HG02884 (cell line): Measurements from ENCODE around the gene CKMT2.

Source experiments
- ATAC-seq: cut with Tn5 transposase; IDR thresholded peaks from one replicate; pipeline ENCODE4 v1.9.1; 2021; ENCODE audit warnings: mild to moderate bottlenecking, moderate library complexity; ENCODE audit not compliant: unreplicated experiment

Gene CKMT2

DNA sequence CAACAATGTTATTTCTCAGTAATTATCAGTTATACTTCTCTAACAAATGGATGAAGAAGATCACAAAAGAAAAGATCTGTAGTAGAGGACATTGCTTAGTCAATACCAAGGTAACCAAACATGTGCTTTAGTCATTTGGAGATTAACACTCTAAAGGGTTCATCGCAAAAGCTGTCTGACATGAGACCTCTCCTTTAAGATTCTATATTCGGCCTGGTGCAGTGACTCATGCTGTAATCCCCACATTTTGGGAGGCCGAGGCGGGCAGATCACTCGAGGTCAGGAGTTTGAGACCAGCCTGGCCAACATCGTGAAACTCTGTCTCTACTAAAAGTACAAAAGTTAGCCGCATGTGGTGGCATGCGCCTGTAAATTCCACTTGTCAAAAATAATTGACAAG is 18.3 kb upstream of the CKMT2 start:
- no peak for ATAC-seq

DNA sequence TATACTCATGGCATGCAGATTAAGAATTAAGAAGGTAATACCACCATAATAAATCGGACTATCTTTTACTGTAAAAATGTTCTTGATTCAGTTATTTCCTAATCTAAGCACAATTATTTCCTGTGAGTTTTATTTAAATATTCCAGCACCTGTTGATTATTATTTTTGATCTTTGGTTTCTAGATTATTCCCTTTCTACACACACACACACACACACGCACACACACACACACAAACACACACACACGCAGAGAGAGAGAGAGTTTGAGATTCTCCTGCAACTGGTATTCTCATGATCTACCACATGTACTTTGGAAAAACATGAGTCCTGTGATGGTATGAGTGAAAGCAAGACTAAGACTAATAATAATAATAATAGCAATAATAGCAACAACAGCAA is 17.0 kb upstream of the CKMT2 start:
- no peak for ATAC-seq

DNA sequence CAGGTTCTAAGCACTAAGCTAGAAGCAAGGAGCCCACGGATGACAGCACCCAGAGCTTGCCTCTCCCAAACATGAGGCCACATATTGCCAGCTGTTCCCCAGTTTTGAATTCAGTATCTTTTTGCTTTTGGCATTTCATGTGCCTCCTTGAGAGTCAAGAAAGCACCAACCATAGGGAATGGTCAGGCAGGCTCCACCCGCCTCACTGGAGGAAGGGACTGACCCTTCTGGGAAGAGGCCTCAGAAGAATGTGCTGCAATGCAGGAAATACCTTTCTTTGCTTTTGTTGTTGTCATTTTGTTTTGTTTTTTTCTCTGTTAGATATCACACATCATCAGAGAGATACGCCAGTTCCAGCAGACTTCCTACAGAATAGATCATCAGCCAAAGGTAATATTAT is 13.7 kb upstream of the CKMT2 start:
- no peak for ATAC-seq

DNA sequence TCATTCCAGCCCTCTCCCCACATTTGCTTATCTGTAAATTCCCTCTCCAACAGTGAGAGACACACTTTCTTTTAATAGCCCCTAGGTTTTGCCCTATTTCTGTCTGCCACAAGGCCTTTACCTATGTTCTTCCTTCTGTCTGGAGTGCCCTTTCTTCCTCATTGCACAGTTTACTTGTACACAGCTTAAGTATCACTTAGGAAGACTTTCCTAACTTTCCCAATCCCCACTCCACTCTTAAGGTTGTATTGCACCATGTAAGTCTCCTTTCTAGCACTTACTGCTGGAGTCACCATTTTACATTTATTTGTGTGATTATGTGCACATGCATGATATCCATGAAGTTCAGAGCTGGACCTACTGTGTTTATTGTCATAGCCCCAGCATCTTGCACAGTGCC is 10.8 kb upstream of the CKMT2 start:
- ATAC-seq: no peak

DNA sequence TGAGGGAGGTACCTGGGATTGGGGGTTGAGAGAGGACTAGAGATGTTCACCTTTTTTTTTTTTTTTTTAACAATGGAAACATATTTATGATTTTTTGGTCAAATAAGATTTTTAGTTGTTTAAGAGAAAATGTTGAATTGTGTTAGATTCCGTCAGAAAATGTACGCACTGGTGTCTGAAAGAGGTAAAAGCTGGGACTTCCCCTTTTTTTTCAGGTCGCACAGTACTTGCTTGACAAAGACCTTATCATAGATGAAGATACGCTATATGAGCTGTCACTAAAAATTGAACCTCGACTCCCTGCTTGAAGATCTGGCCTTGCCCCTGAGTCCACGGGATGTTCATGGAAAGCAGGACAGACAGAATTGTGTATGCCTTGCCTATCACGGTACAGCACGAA is 7.7 kb upstream of the CKMT2 start:
- ATAC-seq: no peak

DNA sequence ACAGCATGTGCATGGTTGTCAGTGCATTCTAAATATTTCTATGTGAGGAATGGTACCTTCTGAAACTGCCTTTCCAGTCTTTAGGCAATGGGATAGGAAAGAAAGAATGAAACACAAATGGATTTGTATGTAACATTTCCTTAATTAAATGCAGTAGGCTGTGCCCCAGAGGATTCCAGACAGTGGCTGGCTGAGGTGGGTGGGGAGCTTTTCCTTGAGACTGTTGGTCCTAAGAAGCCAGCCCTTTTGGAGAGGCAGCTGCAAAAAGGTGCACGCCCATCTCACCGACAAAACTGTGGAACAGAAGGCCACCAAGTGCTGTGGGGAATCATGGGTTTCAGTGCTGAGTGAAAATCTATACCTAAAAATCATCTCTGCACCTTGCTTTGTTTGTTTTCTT is 6.8 kb upstream of the CKMT2 start:
- no peak for ATAC-seq

DNA sequence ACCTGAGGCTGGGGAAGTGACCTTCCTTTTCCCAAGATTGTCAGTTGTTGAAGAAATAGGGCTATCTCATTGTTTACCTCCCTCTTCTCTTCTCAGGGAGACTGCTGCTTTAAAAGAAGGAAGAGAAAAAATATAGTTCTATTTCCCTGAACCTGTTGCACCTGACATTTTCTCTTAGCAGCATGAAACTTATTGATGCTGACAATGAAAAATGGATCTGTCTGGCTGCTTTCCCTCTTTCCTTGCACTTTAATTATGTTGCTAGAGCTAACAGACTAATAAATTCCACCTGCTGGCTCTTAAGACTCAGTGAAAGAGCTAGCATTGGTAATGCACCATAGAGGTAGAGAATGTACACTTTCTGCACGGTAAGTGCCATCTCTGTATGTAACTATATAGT is 6.2 kb upstream of the CKMT2 start:
- no peak for ATAC-seq

DNA sequence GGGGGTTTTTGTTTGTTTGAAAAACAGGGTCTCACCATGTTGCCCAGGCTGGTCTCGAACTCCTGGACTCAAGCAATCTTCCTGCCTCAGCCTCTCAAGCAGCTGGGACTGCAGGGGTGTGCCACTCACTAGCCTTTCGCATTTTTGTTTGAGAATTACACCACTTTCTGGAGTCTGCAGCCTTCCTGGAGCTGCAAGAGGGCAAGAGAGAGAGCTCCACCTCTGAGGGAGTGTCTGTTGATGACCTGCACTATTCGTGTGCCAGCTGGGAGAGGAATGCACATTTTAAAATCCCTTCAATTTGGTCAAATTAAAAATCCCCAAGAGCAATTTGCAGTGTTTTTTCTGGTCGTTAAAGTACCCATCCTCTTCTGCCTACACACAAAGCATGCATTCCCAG is 5.0 kb upstream of the CKMT2 start:
- no peak for ATAC-seq

DNA sequence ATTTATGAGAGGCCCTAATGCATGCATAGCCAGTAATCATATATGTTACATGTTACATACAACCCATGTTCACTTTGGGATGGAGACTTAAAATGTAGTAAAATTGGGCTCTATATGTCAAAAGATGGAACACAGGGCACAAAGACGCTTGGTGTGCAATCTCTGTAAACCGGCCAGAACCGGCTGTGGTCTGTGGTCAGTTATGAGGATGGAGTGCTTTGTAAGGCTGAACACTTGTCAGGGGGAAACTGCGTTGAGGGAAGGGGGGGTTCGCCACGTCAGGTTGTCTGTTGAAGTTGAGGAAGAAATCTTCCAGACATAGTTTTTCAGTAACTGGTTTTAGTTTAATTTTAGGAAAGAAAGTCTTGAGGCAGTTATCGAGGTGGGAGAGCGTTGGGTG is 2.7 kb upstream of the CKMT2 start:
- ATAC-seq: no peak

DNA sequence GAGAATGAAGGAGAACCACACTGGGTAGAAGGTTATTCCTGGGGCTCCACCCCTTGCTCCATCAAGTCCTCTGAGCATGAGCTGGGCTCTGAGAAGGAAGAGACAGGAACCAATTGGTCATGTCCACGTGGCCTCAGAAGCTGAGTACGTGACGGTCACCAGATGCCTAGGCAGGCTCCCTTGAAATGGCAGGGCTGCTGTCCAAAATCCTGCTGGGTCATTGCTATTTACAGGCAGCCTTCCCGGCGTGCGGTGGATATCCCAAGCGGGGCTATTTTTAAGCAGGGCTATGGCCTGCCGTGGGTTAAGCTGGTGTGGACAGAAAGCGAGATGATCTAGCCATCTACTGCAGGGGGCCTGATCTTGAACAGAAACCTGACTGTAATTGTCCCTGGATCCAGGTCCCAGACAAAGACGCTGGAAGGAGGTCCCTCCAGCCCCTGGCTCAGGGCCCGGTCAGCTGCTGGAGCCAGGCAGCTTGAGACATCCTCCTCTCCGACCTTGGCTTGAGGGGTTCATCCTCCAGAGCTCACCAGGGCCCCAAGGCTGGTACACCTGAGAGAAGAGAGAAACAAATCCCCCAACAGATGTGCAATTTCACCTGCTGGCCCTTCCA is 550 bp upstream of the CKMT2 start:
- ATAC-seq: no peak

DNA sequence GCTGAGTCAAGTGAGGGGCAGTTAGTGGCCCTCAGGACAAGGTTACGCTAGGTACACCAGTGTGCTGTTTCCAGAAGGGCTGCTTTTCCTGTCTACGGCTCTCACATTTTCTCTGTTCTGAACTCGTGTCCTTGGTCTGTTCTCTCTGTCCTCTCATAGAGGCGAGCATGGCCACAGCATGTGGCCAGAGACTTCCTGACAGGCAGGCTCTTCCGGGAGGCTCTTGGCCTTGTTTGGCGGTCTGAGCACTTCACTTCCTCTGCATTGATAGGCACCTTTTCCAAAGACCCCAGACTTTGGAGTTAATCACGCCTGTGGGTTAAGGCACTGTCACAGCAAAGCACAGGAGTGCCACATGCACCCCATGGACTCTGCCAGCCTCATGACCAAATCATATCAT is 1.2 kb downstream of the CKMT2 start:
- ATAC-seq: no peak

DNA sequence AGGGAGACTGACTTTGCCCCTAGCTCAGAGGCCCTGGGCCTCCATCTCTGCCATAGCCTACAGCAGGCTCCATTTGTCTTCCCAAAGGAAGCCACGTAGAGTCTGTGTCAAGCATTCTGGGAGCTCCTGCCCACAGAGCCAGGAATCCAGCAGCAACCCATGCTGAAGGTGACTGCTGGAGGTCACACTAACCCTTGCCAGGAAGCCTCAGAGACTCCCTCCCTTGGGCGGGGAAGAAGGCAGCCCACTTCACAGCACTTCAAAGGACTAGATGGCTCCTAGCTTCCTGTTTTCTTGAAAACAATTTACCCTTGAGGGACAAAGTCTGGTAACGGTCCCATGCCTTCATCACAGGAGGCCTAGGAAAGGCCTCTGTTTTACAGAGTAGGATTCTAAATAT is 1.7 kb downstream of the CKMT2 start:
- no peak for ATAC-seq

DNA sequence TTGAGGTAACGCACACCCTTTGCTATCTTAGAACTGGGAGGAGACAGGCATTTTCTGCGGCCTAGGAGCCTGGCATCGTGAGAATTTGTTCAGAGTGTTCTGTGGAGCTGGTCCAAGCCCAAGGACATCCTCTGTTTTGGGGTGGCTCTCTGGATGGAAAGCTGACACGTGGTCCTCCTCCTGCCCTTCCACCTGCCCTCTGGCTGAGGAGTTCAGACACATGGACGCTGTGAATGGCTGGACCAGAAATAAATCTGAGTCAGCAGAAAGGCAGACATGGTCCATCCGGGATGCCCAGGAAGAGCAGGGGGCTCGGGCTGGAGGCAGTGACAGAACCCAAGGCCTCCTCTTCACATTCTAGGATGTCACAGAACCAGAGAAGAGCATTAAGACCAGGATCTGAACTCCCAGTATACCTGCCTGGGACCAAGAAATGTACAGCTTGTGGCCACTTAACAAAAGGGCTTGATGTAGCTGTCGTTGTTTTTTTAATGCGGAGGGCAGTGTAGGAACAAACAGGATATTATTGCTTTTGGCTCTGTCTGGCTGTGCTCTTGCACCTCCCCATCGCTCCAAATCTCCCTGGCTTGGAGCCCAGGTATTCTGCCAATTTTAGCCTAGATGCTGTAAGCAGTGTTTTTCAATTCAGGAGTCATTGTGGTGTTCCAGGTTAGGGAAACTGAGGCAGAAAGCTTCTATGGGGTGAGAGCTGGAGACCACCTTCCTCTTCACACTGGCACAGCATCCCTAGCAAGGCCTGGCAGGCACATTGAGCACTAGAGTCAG is 2.4 kb downstream of the CKMT2 start:
- ATAC-seq: no peak

DNA sequence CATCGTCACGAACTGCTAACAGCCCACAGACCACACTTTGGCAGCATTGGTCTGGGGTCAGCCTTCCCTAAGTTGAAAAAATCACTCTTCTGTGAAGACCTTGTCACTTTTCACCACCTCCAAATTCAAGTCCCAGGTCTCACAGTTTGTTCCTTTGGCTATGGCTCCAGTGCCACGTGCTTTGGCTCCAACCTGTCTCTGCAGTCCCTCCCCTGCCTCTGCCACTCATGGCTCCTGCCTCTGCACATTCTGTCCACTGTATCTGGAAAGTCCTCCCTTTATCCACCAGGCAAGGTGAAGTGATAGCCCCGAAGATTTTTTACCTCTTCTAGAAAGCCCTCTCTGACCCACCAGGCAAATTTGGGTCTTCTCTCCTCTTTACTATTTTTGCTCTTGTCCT is 5.3 kb downstream of the CKMT2 start:
- no peak for ATAC-seq

DNA sequence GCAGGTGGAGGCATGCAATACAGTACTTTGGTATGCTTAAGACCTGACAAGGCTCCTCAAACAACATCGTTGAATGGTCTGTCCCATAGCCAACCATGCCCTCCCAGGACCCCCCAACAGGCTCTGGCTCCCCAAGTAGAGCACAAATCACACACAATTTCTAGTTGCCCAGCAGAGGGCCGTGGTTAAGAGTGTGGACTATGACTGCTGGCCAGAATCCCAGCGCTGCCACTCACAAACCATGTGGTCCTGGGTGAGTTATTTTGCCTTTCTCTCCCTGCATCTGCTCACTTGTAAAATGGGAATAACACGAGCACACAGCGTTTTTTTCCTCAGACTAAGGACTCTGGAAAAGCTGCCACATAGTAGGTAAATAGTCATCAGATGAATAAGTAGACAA is 6.5 kb downstream of the CKMT2 start:
- no peak for ATAC-seq

DNA sequence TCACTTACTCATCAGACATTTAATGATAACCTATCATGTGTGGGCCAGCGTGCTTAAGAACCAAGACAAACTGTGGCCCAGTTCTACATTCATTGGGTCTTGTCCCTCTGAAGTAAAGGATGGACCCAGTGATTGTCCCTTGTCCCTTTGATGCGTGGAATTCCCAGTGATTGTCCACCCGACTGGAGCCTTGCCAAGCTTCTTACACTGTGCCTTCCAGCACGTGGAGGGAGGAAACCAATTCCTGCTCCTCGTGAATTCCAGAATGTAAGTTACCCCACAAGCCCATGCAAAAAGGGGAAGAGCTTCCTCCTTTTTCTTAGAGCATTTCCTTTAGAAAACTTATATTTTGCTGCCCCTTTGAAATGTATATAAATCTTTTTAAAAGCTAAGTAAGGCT is 7.9 kb downstream of the CKMT2 start:
- ATAC-seq: no peak

DNA sequence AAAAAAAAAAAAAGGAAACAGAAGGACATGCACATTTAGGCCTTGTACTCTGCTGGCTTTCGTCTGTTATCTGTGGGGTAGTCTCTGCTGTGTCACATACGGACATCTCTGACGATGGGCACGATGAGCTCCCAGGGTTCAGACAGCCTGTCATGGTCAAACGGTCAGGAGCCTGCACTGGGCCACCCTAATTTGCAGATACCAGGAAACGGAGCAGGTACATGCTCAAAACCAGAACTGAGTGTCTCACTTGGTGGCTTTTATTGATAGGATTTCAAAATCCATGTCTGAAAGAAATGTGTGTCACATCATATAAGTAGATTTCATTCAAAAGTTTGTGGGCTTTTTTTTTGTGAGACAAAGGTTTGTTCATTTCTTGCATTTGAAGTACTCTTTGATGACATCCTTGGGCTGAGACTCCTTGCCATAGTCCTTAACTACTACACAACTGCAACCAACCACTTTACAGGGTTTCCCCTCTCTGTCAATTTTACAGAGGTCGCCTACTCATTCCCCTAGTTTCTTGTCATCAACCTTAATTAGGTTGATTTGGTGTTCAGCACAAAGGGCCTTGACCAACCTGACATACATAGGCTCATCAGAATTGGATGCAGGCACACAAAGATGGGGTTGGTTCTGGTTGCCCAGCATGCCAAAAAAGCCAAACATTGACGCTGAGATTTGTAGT is 9.0 kb downstream of the CKMT2 start:
- no peak for ATAC-seq

DNA sequence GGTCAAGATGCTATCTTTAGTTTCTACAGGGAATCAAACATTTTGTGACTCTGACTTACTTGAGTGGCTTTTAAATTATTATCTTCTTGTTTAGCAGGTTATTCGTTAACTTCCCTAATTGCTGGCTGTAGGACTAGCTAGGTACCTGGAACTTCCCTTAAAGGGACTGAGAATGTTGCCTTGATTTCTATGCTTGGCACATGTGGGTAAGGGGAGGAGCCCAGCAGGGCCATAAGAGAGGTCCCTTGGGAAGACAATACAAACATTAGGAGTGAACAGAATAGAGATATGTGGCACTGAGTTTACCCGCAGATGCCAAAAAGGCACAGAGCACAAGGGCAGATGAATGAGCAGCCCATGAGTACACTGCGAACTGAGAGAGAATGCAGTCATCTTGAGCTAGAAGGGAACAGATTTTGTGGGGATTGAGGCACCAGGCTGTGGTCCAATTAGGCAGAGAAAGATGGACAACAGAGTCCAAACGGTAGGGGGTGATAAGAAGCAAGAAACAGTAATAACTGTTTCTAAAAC is 9.8 kb downstream of the CKMT2 start:
- no peak for ATAC-seq

DNA sequence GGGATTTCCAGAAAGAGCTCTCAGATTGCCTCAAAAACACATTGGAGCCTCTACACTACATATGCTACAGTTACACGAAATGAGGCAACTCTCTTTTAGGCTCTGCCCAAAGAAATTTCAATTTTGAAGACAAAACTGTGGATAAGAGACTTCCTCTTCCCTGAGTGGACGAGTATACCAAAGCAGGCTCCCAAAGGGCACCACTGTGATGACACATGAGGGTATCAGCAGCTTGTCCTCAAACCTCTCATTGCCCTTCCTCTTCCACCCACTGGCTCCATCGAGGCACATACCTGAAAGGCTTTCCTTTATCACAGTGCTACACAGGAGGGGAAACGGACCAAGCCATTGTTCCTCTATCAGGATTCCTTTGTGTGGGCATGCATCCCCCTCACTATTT is 11.3 kb downstream of the CKMT2 start:
- no peak for ATAC-seq

DNA sequence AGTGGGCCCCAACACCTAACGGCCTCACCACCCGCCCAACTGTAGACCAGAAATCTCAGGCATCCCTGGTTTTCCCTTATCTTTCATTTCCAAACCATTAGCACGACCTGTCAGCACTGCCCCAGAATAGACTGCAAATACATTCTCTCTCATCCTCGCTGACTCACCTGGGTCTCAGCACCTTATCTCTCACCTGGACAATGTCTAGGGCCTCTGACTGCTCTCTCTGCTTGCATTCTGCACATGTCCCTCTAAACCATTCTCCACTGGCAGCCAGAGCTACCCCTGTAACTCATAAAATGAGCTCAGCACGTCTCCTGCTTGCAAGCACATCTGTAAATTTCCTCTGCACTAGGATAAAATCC is 12.7 kb downstream of the CKMT2 start:
- ATAC-seq: no peak

DNA sequence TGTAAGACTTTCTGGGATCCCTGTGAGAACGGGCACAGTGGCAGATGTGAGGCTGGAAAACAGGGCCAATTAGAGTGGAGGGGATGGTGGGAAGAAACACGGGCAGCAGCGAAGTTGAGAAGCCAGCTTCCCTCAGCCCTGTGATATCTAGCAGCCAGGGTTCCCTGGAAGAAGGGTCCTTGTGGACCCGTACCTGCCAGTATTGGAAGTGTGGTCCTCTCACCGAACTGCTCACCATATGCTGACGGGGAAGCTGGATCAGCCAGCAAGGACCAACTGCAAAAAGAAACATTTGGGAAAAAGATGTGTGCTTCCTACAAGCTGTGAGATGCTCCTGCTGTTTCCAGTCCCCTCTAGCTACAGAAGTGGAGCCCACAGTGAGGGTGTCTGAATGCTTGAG is 13.6 kb downstream of the CKMT2 start:
- ATAC-seq: no peak

DNA sequence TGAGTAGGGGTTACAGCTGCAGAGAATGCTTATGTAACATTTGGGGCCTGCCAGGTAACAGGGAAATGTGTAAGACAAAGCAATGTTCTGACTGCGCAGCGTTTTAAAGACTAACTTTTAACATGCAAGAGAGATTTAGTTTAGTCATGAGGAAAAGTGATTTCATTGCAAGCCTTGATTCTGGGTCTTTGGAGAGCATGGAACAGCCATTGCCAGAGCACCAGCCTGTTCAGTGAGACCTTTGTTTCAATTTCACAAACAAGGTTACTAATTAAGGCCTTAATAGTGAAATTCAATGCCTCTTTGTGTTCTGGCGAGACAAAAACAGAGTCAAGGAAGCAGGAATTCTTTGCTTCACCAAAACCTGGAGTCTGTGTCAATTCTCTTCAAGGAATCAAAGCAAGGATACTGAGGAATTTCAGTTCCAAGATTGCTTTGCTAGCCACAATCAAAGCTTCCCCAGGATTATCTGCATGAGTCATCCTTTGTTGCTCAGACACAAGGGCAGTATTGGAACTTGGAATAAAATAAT is 14.4 kb downstream of the CKMT2 start:
- ATAC-seq: no peak
